Measurements from ENCODE around the gene RACGAP1.
"Not testable (repeated sequence)": the region's sequence is repeated elsewhere in the genome, so short reads cannot be mapped to it uniquely, and the experiment has no call there.

RACGAP1 gene

GRCh38 chr12:50024805-50025186 is 498 bp downstream of the RACGAP1 start:
- no peak for DNase-seq

- DNase-seq, result no peak
These were observed 1.1 kb downstream of the RACGAP1 start for GRCh38 chr12:50024227-50024626.

GRCh38 chr12:50022903-50023302 is 2.4 kb downstream of the RACGAP1 start:
- DNase-seq, result no peak

- DNase-seq, result no peak
These were observed 4.3 kb downstream of the RACGAP1 start for GRCh38 chr12:50021031-50021430.

GRCh38 chr12:50019524-50019923 is 5.8 kb downstream of the RACGAP1 start:
- DNase-seq, result no peak

GRCh38 chr12:50018968-50019367 is 6.3 kb downstream of the RACGAP1 start:
- no peak for DNase-seq

- DNase-seq, result no peak
These were observed 7.1 kb downstream of the RACGAP1 start for GRCh38 chr12:50018154-50018553.

GRCh38 chr12:50017641-50018040 is 7.7 kb downstream of the RACGAP1 start:
- no peak for DNase-seq

- no peak for DNase-seq
These were observed 8.5 kb downstream of the RACGAP1 start for GRCh38 chr12:50016501-50017475.

GRCh38 chr12:50014342-50014741 is 11.0 kb downstream of the RACGAP1 start:
- DNase-seq, result no peak

- DNase-seq, result no peak
These were observed 11.7 kb downstream of the RACGAP1 start for GRCh38 chr12:50013361-50014147.

GRCh38 chr12:50006754-50007442 is 18.4 kb downstream of the RACGAP1 start:
- no peak for DNase-seq

GRCh38 chr12:50006280-50006679 is 19.0 kb downstream of the RACGAP1 start:
- DNase-seq, result no peak

- DNase-seq, result no peak
These were observed 20.1 kb downstream of the RACGAP1 start for GRCh38 chr12:50005175-50005574.

GRCh38 chr12:50004696-50005095 is 20.6 kb downstream of the RACGAP1 start:
- DNase-seq, result no peak

- no peak for DNase-seq
These were observed 21.7 kb downstream of the RACGAP1 start for GRCh38 chr12:50003595-50003994.

GRCh38 chr12:49998453-49998852 is 26.8 kb downstream of the RACGAP1 start:
- no peak for DNase-seq

GRCh38 chr12:49990273-49990672 is 35.0 kb downstream of the RACGAP1 start:
- DNase-seq, result no peak

- DNase-seq, result not testable (repeated sequence)
These were observed 35.9 kb downstream of the RACGAP1 start for GRCh38 chr12:49989400-49989799.

GRCh38 chr12:49987625-49988303 is 37.5 kb downstream of the RACGAP1 start:
- no peak for DNase-seq

- DNase-seq, result not testable (repeated sequence)
These were observed 38.8 kb downstream of the RACGAP1 start for GRCh38 chr12:49986476-49986875.

GRCh38 chr12:49985981-49986380 is 39.3 kb downstream of the RACGAP1 start:
- DNase-seq, result no peak
